Karpas-422 (cell line): ENCODE data around the gene STX8. TPM values are rescaled to one million over a fixed set of nuclear protein-coding genes. Genes with fewer than 3 reads are reported as not detected.

Experiments
- DNase-seq: peaks from one replicate; pipeline ENCODE4 v3.0.0-alpha.2; 2015
- H2AFZ ChIP-seq: fragments of 200-600 bp; sonication (generic); 2 replicates; pipeline ENCODE4 v1.6.1; 2014; ENCODE audit warnings: antibody characterized with exemption, low read length, mixed read lengths
- H3K27ac ChIP-seq: fragments of 200-600 bp; sonication (generic); 2 replicates; pipeline ENCODE4 v1.5.1; 2014; ENCODE audit warnings: mild to moderate bottlenecking, low read length, moderate library complexity
- H3K27me3 ChIP-seq: fragments of 200-600 bp; sonication (generic); 2 replicates; pipeline ENCODE4 v1.6.1; 2014; ENCODE audit warnings: low read length, mixed read lengths
- H3K36me3 ChIP-seq: fragments of 200-600 bp; sonication (generic); 2 replicates; pipeline ENCODE4 v1.6.1; 2014; ENCODE audit warnings: low read length, mixed read lengths; ENCODE audit not compliant: insufficient read depth
- H3K4me1 ChIP-seq: fragments of 200-600 bp; sonication (generic); 2 replicates; pipeline ENCODE4 v1.6.1; 2014; ENCODE audit warnings: mild to moderate bottlenecking, low read length, mixed read lengths
- H3K4me2 ChIP-seq: fragments of 200-600 bp; sonication (generic); 2 replicates; pipeline ENCODE4 v1.6.1; 2014; ENCODE audit warnings: low read length, low read depth, mild to moderate bottlenecking; ENCODE audit not compliant: poor library complexity, severe bottlenecking
- H3K4me3 ChIP-seq: fragments of 200-600 bp; sonication (generic); 2 replicates; pipeline ENCODE4 v1.5.1; 2014; ENCODE audit warnings: mild to moderate bottlenecking, antibody characterized with exemption, low read length, mixed read lengths
- H3K79me2 ChIP-seq: fragments of 200-600 bp; sonication (generic); 2 replicates; pipeline ENCODE4 v1.6.1; 2014; ENCODE audit warnings: mild to moderate bottlenecking, low read length, mixed read lengths
- H3K9ac ChIP-seq: fragments of 200-600 bp; sonication (generic); 2 replicates; pipeline ENCODE4 v1.6.0; 2014; ENCODE audit warnings: low read length
- H3K9me2 ChIP-seq: fragments of 200-600 bp; sonication (generic), shearing (Covaris generic); replicated peaks from 2 replicates; pipeline ENCODE4 v1.6.0; 2014; ENCODE audit warnings: mild to moderate bottlenecking, low read length, moderate library complexity; ENCODE audit not compliant: insufficient read depth
- H3K9me3 ChIP-seq: fragments of 300-700, 200-600 bp; sonication (generic); 2 replicates; pipeline ENCODE4 v1.6.1; 2014; ENCODE audit warnings: low read length, mixed read lengths
- H4K20me1 ChIP-seq: fragments of 200-600 bp; sonication (generic); 2 replicates; pipeline ENCODE4 v1.6.1; 2014; ENCODE audit warnings: mild to moderate bottlenecking, antibody characterized with exemption, low read length, low read depth; ENCODE audit not compliant: insufficient read depth
- total RNA-seq: library from RNA; depleted of rRNA; stranded (reverse); fragments of >200 nt; shearing (Covaris generic); gene quantifications from 2 replicates; pipeline ENCODE4 v1.2.3, GENCODE V29; 2014; ENCODE audit warnings: low replicate concordance

STX8 gene
- total RNA-seq, 1 experiment from 2014 or later, result 40.0 TPM

DNA sequence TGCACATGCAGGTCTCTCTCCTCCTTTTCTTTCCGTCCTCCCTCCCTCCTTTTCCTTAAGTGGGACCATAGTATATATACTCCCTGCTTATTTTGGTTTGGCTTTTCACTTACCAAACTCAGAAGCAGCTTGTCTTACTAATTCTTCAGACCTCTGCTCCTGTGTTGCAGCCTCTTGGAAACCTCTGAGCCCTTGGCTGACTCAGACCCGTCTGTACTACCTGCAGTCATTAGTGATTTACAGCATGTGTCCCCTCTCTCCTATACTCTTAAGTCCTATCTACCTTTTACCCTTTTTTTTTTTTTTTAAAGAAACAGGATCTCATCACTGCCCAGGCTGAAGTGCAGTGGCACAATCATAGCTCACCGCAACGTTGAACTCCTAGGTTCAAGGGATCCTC lies 207.0 kb downstream of the STX8 start:
- Histone ChIP-seq H3K79me2 (no peaks in the 10 kb centered on the region), H3K36me3 (no peaks in the 10 kb centered on the region), H3K27ac (no peak overlapping the region), H4K20me1 (peaks cover 8% of the 10 kb centered on the region), H3K9ac (no peak overlapping the region), H3K4me2 (no peak overlapping the region), H3K27me3 (no peaks in the 10 kb centered on the region), H3K9me2 (no peaks in the 10 kb centered on the region), H2AFZ (no peak overlapping the region), H3K4me1 (peaks cover 48% of the 10 kb centered on the region), H3K9me3 (no peaks in the 10 kb centered on the region), H3K4me3 (no peak overlapping the region)
- no peak for DNase-seq

- DNase-seq, result no peak
- H3K4me3 ChIP-seq, result no peak overlapping the region
- peaks cover 8% of the 10 kb centered on the region for H4K20me1 ChIP-seq
- peaks cover 53% of the 10 kb centered on the region for H3K4me1 ChIP-seq
- no peak overlapping the region for H2AFZ ChIP-seq
- no peaks in the 10 kb centered on the region for H3K27me3 ChIP-seq
- no peaks in the 10 kb centered on the region for H3K9me2 ChIP-seq
- H3K9ac ChIP-seq, result no peak overlapping the region
- H3K36me3 ChIP-seq, result no peaks in the 10 kb centered on the region
- H3K79me2 ChIP-seq, result no peaks in the 10 kb centered on the region
- H3K4me2 ChIP-seq, result no peak overlapping the region
- H3K9me3 ChIP-seq, result no peaks in the 10 kb centered on the region
- H3K27ac ChIP-seq, result no peak overlapping the region
Measured at GRCh38 chr17:9367156-9367555, 208.5 kb downstream of the STX8 start.

- Histone ChIP-seq H3K4me3 (no peak overlapping the region), H3K4me2 (no peak overlapping the region), H3K79me2 (no peaks in the 10 kb centered on the region), H3K27ac (no peak overlapping the region), H3K27me3 (no peaks in the 10 kb centered on the region), H4K20me1 (peaks cover 11% of the 10 kb centered on the region), H3K36me3 (no peaks in the 10 kb centered on the region), H3K4me1 (peaks cover 30% of the 10 kb centered on the region), H3K9me3 (no peaks in the 10 kb centered on the region), H3K9me2 (no peaks in the 10 kb centered on the region), H3K9ac (no peak overlapping the region), H2AFZ (no peak overlapping the region)
- no peak for DNase-seq
Measured at GRCh38 chr17:9364837-9365430, 210.7 kb downstream of the STX8 start.

GRCh38 chr17:9363440-9364350 lies 211.9 kb downstream of the STX8 start:
- Histone ChIP-seq H4K20me1 (peaks cover 11% of the 10 kb centered on the region), H3K4me1 (peaks cover 20% of the 10 kb centered on the region), H3K79me2 (no peaks in the 10 kb centered on the region), H3K27me3 (no peaks in the 10 kb centered on the region), H3K9ac (no peak overlapping the region), H3K4me2 (no peak overlapping the region), H3K4me3 (no peak overlapping the region), H3K9me3 (no peaks in the 10 kb centered on the region), H3K36me3 (no peaks in the 10 kb centered on the region), H3K27ac (no peak overlapping the region), H3K9me2 (no peaks in the 10 kb centered on the region), H2AFZ (no peak overlapping the region)
- DNase-seq, result no peak

GRCh38 chr17:9361188-9361955 lies 214.2 kb downstream of the STX8 start:
- Histone ChIP-seq H3K4me3 (no peak overlapping the region), H3K4me2 (no peak overlapping the region), H3K9me3 (no peaks in the 10 kb centered on the region), H3K79me2 (no peaks in the 10 kb centered on the region), H2AFZ (no peak overlapping the region), H3K9ac (no peak overlapping the region), H3K27ac (no peak overlapping the region), H3K36me3 (no peaks in the 10 kb centered on the region), H3K4me1 (peaks cover 35% of the 10 kb centered on the region), H4K20me1 (peaks cover 11% of the 10 kb centered on the region; the same call in 1 of the 2 replicates), H3K27me3 (no peaks in the 10 kb centered on the region), H3K9me2 (no peaks in the 10 kb centered on the region)
- DNase-seq, result no peak

GRCh38 chr17:9360677-9361081 lies 214.9 kb downstream of the STX8 start:
- Histone ChIP-seq H2AFZ (no peak overlapping the region), H3K9me3 (no peaks in the 10 kb centered on the region), H3K27ac (no peak overlapping the region), H3K9me2 (no peaks in the 10 kb centered on the region), H3K4me1 (peaks cover 42% of the 10 kb centered on the region), H3K27me3 (no peaks in the 10 kb centered on the region), H3K79me2 (no peaks in the 10 kb centered on the region), H3K9ac (no peak overlapping the region), H3K4me2 (no peak overlapping the region), H3K36me3 (no peaks in the 10 kb centered on the region), H3K4me3 (no peak overlapping the region), H4K20me1 (peaks cover 11% of the 10 kb centered on the region; the same call in 1 of the 2 replicates)
- no peak for DNase-seq

DNA sequence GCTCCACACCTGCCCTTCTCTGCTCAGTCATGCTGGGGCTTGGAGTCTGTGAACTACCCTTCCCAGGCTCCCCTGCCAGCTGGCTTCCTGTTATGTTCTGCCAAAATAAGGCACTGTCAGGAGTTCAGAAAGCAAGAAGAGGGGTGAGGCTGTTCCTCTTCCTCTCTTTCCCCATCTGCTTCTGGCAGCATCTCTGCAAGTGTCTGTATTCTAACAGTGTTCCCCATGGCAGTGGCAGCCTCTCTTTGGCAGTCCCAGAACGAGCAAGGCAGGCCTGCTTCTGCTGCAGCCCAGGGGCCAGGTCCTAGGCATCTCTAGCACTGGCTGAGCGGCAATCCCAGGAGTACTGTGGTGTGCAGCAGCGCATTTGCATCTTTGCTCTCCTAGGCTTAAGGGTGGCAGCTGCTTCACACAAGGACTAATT lies 219.1 kb downstream of the STX8 start:
- DNase-seq, result peak; percentile 92
- Histone ChIP-seq H4K20me1 (peaks cover 6% of the 10 kb centered on the region; the same call in 1 of the 2 replicates), H3K9ac (peak overlapping the region; percentile 41; the same call in 1 of the 2 replicates), H3K27me3 (no peaks in the 10 kb centered on the region), H3K9me2 (no peaks in the 10 kb centered on the region), H2AFZ (no peak overlapping the region), H3K4me2 (peak overlapping the region; percentile 64), H3K9me3 (no peaks in the 10 kb centered on the region), H3K36me3 (no peaks in the 10 kb centered on the region), H3K27ac (peak overlapping the region; percentile 80), H3K4me1 (peaks cover 40% of the 10 kb centered on the region), H3K79me2 (no peaks in the 10 kb centered on the region), H3K4me3 (peak overlapping the region; percentile 4; the same call in 1 of the 2 replicates)

DNA sequence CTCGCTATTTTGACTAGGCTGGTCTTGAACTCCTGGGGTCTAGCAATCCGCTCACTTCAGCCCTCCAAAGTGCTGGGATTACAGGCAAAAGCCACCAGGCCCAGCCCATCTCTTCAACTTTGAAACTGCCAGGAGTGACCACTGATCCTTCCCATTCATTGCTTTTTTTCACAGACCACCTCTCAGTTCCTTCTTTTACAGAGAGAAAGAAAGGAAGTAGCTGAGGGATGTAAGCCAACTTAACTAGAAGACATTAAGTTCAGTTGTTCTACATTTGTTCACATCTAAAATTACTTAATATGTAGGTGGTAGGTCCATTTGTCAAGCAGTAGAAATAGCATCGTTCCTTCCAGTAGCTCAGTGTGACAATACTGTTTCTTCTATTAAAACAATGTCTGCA lies 219.8 kb downstream of the STX8 start:
- Histone ChIP-seq H3K36me3 (no peaks in the 10 kb centered on the region), H3K9ac (no peak overlapping the region), H4K20me1 (peaks cover 6% of the 10 kb centered on the region; the same call in 1 of the 2 replicates), H3K27me3 (no peaks in the 10 kb centered on the region), H3K4me1 (peaks cover 40% of the 10 kb centered on the region), H3K27ac (peak overlapping the region; percentile 80), H3K9me3 (no peaks in the 10 kb centered on the region), H3K4me3 (peak overlapping the region; percentile 4; the same call in 1 of the 2 replicates), H3K4me2 (peak overlapping the region; percentile 64), H3K79me2 (no peaks in the 10 kb centered on the region), H3K9me2 (no peaks in the 10 kb centered on the region), H2AFZ (no peak overlapping the region)
- no peak for DNase-seq
